ENCODE measurements around the gene LONP2. TPM values are rescaled to one million over a fixed set of nuclear protein-coding genes. Genes with fewer than 3 reads are reported as not detected.
A peak's percentile ranks its signal among the peaks of the same experiment; 100 is the strongest.

LONP2 gene
- total and polyA plus RNA-seq, 9 of the 15 experiments (the other 6 are each of a cell fraction or from before 2014, with no cell fraction given), result 8.1 to 41.2 (median 25.6) TPM

- TF ChIP-seq, protein P1, sequence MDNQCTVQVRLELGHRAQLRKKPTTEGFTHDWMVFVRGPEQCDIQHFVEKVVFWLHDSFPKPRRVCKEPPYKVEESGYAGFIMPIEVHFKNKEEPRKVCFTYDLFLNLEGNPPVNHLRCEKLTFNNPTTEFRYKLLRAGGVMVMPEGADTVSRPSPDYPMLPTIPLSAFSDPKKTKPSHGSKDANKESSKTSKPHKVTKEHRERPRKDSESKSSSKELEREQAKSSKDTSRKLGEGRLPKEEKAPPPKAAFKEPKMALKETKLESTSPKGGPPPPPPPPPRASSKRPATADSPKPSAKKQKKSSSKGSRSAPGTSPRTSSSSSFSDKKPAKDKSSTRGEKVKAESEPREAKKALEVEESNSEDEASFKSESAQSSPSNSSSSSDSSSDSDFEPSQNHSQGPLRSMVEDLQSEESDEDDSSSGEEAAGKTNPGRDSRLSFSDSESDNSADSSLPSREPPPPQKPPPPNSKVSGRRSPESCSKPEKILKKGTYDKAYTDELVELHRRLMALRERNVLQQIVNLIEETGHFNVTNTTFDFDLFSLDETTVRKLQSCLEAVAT (IDR thresholded peaks at IDR 0.05), result 0 out of 4 replicates have a peak, but pooled peaks of 1 of the 2 experiments have one; percentile 12
- TF ChIP-seq KDM1A (IDR thresholded peaks at IDR 0.05) (no peak), JUN (IDR thresholded peaks at IDR 0.05; ENCODE audit: borderline replicate concordance, low read depth, low read length) (0 out of 2 replicates have a peak, but pooled peaks have one; percentile 11), JUN (CRISPR knock-in tag; IDR thresholded peaks at IDR 0.05; ENCODE audit: borderline replicate concordance) (no peak), TBP (optimal IDR thresholded peaks at IDR 0.05; ENCODE audit: low read depth, low read length) (peak; percentile 51), WHSC1 (IDR thresholded peaks at IDR 0.05; ENCODE audit: low read length) (no peak), TBL1XR1 (IDR thresholded peaks at IDR 0.05; ENCODE audit: low read length in 2 of 2) (no peak), TGIF2 (CRISPR knock-in tag; IDR thresholded peaks at IDR 0.05) (peak; percentile 95), RHOXF2B (CRISPR knock-in tag; conservative IDR thresholded peaks at IDR 0.05) (no peak), ZNF217 (CRISPR knock-in tag; IDR thresholded peaks at IDR 0.05) (no peak), ZBTB2 (IDR thresholded peaks at IDR 0.05) (no peak), ZNF124 (CRISPR knock-in tag; IDR thresholded peaks at IDR 0.05) (no peak), STAT5A (IDR thresholded peaks at IDR 0.05; ENCODE audit: borderline replicate concordance, low read length) (no peak), POLR2A (conservative IDR thresholded peaks at IDR 0.05) (peak; percentile 75), ZBTB8A (IDR thresholded peaks at IDR 0.05; ENCODE audit: partially characterized antibody) (no peak), ZEB2 (IDR thresholded peaks at IDR 0.05) (peak; percentile 55; the same call in 1 of the 2 replicates), GABPB2 (CRISPR knock-in tag; conservative IDR thresholded peaks at IDR 0.05) (no peak), CTBP1 (IDR thresholded peaks at IDR 0.05; ENCODE audit: borderline replicate concordance) (peak; percentile 68; the same call in 1 of the 2 replicates), MAZ (CRISPR knock-in tag; conservative IDR thresholded peaks at IDR 0.05 in 1 of 2, IDR thresholded peaks at IDR 0.05 in 1 of 2) (no peak; a peak in 1 of 4 replicates)
- TF ChIP-seq, protein P2, sequence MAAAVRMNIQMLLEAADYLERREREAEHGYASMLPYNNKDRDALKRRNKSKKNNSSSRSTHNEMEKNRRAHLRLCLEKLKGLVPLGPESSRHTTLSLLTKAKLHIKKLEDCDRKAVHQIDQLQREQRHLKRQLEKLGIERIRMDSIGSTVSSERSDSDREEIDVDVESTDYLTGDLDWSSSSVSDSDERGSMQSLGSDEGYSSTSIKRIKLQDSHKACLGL (CRISPR knock-in tag; IDR thresholded peaks at IDR 0.05; ENCODE audit: borderline replicate concordance, poor library complexity, severe bottlenecking), result no peak
- TF ChIP-seq, protein P3, sequence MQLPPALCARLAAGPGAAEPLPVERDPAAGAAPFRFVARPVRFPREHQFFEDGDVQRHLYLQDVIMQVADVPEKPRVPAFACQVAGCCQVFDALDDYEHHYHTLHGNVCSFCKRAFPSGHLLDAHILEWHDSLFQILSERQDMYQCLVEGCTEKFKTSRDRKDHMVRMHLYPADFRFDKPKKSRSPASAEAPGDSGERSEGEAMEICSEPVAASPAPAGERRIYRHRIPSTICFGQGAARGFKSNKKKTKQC (CRISPR knock-in tag; IDR thresholded peaks at IDR 0.05), result peak; percentile 71; the same call in 1 of the 2 replicates
- TF ChIP-seq, protein P4, sequence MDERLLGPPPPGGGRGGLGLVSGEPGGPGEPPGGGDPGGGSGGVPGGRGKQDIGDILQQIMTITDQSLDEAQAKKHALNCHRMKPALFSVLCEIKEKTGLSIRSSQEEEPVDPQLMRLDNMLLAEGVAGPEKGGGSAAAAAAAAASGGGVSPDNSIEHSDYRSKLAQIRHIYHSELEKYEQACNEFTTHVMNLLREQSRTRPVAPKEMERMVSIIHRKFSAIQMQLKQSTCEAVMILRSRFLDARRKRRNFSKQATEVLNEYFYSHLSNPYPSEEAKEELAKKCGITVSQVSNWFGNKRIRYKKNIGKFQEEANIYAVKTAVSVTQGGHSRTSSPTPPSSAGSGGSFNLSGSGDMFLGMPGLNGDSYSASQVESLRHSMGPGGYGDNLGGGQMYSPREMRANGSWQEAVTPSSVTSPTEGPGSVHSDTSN (CRISPR knock-in tag; IDR thresholded peaks at IDR 0.05; ENCODE audit: low read depth), result no peak
- TF ChIP-seq, protein P4 (tag; conservative IDR thresholded peaks at IDR 0.05; ENCODE audit: low read depth), result no peak
Measured at GRCh38 chr16:48244080-48244862, at the start of gene LONP2 (continued).
